ENCODE measurements around the gene FAM120A.

FAM120A gene

DNA sequence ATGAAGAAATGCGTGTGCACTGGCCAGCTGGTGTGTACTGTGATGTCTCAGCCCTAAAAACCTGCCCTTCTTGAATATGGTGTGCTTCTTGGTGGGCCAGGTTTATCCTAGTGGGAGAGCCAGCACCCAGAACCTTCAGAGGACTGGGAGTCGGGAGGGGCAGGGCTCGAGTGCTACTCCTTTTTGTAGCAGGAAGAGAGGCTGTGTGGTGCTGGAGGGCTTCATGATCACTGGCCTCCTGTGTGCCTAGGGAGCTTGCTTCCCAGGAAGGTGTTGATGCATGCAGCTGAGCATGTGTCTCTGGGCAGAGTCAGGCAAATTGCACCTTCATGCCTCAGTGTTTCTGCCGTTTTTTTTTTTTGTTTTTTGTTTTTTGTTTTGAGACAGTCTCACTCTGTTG lies 144.9 kb downstream of the FAM120A start:
- no peak for DNase-seq

DNA sequence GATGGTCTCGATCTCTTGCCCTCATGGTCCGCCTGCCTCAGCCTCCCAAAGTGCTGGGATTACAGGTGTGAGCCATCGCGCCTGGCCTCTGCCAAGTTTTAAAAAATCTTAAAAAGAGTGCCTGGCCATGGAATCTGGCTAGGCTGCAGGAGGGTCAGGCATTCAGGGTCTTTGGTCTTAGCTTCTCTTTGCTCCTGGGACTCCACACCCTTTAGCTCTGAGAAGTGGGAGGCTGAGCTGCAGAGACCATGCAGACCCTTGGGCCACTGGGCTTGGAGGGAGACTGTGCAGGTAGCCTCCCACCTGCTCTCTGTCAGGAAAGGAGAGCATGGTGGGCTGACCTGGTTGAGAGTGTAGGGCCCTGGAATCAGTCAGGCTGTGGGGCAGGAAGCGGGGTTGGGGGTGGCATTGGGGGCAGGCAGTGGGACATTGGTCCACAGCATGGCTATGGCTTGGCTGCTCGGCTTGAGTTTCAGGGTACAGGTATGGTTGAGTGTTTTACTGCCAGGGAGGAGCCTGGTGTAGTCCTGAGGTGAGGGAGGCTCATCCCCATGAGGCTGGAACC lies 145.7 kb downstream of the FAM120A start:
- DNase-seq: no peak

DNA sequence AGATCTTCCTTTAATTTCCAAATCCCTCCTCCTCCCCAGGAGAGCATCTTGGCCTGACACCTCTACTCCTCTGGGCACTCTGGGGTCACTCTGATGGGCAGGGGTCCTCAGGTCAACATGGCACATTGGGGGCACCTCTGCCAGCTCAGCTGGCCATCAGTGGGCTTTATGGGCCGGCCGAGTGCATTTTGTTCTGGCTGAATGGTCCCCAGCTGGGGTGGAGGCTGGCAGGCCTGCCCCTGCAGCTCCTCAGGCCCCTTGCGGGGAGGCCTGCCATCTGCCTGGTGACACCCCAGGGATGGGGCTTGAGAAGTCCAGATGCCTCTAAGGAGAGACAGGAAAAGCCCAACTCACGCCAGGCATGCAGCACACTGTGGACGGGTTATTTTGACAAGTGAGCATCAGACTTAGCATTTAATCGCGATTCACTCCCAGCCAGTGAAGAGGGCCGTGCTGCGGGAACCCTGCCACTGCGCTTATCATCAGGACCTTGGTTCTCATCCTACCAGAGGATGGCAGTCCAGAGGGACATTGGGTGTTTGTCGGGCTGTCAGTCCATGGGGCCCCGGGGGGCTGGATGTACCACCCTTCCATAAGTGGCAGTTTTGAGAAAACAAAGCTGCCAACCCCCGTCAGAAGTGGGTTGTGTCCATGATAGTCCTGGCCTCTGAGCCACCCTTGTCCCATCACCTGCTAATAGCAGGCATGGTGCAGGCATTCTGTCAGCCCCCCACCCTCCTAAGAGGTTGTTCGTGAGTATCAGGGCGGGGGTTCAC lies 146.6 kb downstream of the FAM120A start:
- DNase-seq: peak; percentile 11

DNA sequence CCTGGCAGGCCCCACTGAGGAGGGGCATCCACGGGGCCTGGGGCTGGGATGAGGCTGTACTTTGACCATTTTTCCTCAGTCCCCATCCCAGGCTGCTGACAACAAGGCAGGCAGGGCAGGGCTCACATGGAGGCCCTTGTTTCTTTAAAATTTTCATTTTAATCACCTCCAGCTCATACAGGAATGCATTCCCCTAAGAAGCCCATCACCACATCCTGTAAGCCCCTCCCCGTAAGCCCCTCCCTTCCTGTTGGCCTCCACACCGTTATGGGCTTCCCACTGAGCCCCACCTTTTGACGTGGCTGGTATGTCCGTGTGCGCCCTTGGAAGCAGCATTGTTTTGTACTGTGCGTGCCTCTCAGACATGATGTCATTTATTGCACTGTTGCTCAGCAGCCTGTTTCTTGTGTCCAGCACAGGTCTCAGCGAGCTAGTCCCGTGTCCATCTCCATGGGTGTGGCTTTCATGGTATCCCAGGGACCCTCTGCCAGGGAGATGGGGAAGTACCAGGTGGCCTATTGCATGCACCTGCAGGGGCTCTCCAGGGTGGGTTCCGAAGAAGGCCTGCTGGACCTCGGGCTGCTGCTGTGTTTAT lies 147.3 kb downstream of the FAM120A start:
- peak; percentile 25 for DNase-seq

DNA sequence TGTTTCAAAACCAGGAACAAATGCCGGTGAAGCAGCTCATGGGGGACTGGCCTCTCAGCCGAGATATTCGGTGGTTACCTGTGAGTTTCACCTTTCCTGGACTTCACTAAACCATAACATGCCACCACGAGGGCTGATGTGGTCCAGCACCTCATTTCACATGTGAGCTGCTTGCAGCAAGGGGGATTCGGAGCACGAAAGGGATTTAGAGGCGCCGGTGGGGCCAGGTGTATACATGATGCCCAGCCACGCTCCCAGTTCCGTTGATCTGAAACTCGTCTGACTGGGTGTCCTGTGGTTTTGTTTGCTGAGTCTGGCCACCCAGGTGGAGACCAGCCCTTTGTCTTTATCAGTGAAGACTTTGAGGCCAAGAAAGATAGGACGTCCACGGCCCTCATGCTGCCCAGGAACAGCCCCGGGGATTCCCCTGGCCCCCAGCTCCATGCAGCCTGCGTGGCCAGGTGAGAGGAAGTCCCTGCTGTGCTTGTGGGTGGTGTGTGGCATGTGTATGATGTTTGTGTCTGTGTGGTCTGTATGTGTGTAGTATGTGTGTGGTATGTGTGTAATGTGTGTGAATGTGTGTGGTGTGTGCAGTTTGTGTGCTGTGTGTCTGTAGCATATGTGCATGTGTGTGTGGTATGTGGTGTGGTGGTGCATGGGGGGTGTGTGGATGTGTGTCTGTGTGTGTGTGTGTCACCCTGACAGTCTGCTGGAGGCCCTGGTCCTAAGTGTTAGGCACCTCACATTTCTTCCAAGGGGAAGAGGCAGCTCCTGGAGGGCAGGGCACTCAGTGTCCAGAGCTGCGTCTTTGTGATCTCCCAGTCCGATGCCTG lies 148.3 kb downstream of the FAM120A start:
- no peak for DNase-seq

DNA sequence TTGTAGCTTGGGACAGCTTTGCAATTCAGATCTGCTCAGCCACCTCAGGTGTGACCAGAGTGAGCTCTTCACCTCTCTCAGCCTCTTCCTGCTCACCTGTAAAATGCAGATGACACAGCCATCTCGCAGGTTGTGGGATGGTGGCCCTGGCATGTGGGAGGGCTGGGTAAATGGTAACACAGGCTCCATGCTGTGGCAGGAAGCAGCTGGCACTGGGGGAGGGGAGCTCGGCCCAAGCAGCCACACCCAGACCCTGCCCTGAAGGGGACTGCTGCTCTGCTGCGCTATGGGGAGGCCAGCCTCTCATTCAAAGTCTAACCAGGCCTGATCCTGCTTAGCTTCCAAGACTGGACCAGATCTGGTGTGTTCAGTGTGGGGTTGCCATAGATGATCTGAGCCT lies 149.0 kb downstream of the FAM120A start:
- peak; percentile 4 for DNase-seq

DNA sequence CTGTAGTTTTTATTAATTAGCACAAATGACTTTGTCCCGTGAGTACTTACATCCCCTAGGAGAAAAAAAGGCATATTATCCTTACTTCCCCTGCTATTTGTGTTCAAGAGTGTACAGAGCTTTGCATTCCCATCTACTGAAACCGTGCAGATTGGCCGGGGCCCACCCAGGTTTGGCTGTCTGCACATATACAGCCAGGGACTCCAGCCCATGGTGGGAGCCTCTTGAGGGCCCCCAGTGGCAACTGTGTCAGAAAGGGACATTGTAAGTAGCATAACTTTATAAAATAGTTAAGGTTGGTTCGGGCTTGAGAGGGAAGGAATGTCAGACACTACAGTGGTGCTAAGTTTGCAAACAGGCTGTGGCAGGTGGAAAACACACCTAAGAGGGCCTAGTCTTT lies 149.6 kb downstream of the FAM120A start:
- DNase-seq: no peak

DNA sequence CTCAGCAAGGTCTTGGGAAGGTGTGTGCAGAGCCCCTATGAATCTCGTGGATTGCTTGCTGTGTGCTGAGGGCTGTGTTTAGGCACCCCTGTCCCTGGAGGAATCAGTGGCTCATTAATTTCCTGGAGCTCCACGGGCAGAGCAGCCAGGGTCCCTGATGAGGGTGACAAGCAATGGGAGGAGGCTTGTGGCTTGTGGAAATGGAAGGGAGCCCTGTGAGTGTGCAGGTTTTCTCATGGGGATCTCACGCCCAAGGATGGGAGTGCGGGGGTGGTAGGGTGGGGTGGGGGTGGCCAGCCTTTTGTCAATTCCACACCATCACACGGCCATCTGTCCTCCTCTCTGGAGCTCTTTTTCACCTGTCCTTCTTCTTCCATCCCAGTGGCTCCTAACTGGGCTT lies 150.2 kb downstream of the FAM120A start:
- no peak for DNase-seq

DNA sequence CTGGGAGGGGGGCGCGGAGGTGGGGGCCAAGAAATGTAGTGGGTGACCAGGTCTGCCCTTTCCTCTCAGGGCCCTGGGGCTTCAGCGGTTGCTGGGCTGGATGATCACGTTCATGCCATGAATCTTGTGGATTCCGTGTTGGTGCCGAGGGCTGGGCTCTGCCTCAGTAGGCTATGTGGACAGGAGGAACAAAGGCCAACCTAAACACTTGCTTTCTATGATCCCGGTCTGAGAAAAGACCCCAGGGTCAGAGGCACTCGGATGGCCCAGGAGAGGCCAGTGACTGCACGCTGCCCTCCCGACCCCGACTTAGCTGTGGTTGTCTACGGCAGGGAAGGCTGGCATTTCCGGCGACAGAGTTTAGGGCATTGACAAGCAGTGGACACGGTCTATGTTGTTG lies 151.5 kb downstream of the FAM120A start:
- no peak for DNase-seq

DNA sequence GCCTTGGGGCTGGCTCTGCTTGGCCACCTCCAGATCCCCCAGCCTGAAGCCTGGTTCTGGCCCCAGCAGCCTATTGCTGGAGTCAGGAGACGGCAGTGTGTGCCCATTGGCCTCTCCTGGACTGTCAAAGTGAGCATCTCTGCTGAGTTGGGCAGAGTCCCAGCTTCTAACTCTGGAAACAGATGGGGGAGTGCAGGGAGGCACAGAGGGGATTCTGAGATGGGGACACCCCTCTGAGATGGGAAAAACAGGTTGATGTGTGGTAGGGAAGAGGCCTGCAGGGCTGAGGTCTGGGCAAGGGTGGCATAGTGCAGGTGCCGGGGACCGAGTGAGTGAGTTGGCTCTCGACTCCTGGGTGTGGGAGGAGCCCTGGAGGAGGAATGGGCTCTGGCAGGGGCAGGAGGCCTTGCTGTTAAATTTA lies 152.4 kb downstream of the FAM120A start:
- DNase-seq: no peak

DNA sequence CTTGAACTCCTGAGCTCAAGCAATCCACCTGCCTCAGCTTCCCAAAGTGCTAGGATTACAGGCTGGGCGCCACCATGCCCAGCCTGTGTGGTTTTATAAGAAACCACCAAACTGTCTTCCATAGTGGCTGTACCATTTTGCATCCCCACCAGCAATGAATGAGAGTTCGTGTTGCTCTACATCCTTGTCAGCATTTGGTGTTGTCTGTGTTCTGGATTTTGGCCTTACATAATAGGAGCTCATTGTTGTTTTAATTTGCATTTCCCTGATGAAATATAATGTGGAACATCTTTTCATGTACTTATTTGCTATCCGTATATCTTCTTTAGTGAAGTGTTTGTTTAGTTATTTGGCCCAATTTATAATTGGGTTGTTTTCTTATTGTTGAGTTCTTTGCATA lies 154.7 kb downstream of the FAM120A start:
- DNase-seq: no peak

DNA sequence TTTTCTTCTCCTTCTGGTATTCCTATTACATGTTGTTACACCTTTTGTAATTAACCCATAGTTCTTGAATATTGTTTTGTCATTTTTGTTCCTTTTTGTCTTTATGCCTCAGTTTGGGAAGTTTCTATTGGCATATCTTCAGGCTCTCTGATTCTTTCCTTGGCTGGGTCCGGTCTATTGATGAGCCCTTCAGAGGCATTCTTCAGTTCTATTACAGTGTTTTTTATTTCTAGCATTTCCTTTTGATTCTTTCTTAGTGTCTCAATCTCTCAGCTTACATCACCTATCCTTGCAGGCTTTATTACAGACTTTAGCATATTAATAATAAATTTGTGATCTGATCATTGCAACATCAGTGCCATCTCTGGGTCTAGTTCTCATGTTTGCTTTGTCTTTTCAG lies 158.7 kb downstream of the FAM120A start:
- no peak for DNase-seq

DNA sequence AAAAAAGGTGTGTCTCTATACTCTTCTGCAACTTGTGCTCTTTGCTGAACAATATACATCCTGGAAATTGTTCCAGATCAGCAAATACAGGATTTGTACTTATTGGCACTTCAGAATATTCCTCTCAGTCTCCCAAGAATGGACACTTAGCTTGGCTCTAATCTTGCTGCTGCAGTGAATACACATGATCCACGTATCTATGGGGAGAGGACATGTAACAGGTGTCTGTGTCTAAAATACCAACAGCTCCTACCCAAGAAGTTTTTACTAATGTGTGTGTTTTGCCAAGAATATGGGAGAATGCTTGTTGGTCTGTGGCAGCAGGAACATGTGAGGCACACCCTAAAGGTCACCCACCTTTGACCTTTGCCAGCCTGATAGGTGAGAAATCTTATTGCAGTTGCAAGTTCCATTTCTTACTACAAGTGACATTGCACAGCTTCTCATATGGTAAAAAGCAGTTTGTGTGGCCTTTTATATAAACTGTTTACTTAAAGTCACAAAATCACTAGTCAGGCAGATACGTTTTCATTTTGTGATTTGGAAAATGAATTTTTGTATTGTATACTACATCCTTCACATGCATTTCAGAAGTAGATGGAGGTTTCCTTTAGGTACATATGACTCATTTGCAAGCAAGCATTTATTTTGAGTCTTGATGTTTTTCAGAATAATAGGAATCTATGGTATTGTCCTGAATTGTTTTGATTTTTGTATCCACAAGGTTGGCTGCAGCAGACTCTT lies 160.7 kb downstream of the FAM120A start:
- DNase-seq: no peak

DNA sequence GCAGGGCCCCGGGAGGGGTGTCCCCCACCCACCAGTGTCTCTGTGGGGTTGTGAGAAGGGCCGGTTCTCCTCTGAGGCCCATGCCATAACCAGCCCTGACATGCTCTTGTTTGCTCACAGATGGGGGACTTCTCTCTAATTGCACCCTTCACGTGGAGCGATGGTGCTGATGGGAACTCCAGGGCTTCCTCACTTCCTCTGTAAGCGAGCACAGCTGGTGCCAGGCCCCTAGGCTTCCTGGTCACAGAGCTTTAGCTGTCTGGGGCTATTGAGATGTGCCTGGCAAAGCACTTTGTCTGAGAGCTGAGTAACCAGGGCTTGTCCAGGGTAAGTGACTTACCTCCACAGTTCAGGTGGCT lies 161.3 kb downstream of the FAM120A start:
- DNase-seq: no peak

DNA sequence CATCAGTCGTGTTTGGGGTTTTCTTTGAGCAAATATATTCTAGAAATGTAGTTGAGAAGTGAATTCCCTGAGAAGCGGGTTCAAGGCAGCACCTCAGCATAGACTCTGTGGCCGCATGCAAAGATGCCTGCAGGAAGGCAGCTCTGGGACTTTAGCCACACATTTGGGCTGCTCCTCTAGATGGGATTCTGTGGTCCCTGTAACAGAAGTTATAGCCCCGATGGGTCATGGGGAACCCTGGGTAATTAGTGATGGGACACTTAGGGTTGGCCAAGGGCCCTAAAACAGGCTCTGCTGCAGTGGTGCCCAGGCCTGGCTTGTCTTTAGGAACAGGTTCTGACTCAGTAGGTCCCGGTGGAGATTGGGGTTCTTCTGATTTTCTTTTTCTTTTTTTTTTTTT lies 161.7 kb downstream of the FAM120A start:
- no peak for DNase-seq

DNA sequence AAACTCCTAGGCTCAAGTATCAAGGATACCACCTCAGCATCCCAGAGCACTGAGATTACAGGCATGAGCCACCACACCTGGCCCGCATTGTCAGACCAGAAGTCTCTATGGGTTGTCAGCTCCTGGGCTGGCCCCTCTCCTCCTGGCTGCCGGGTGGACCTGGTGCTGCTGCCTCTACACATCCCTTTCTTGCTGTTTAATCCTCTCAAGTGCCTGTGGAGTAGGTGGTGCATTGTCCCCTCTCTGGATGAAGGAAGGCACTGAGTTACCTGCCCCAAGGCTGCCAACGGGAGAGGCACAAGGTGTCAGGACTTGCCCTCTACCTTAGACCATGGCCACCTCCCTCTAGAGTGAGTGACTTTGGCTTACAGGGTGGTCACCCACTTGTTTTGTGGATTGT lies 162.3 kb downstream of the FAM120A start:
- no peak for DNase-seq

DNA sequence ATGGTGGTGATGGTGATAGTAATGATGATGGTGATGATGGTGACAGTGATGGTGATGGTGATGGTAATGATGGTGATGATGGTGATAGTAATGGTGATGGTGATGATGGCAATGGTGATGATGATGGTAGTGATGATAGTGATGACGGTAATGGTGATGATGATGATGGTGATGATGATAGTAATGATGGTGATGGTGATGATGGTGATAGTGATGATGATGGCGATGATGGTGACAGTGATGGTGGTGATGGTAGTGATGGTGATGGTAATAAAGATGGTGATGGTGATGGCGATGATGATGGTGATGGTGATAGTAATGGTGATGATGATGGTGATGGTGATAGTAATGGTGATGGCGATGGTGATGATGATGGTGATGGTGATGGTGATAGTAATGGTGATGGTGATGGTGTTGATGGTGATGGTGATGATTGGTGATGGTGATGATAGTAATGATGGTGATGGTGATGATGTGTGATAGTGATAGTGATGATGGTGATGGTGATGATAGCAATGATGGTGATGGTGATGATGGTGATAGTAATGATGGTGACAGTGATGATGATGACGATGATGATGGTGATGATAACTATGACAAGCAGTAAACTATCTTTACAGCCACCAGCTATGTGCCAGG lies 163.5 kb downstream of the FAM120A start:
- DNase-seq: no peak
